Ramos (cell line): ENCODE measurements around the gene VPS16.
"Not testable (repeated sequence)": the region's sequence is repeated elsewhere in the genome, so short reads cannot be mapped to it uniquely, and the experiment has no call there.

Experiments
- in situ Hi-C: fragments of 300-500 bp; cut with MboI; formaldehyde crosslinking; loops from one replicate; pipeline ENCODE4 v1.14.3; 2022; ENCODE audit warnings: low sequenced_read_pairs; ENCODE audit not compliant: unreplicated experiment

Gene VPS16

DNA sequence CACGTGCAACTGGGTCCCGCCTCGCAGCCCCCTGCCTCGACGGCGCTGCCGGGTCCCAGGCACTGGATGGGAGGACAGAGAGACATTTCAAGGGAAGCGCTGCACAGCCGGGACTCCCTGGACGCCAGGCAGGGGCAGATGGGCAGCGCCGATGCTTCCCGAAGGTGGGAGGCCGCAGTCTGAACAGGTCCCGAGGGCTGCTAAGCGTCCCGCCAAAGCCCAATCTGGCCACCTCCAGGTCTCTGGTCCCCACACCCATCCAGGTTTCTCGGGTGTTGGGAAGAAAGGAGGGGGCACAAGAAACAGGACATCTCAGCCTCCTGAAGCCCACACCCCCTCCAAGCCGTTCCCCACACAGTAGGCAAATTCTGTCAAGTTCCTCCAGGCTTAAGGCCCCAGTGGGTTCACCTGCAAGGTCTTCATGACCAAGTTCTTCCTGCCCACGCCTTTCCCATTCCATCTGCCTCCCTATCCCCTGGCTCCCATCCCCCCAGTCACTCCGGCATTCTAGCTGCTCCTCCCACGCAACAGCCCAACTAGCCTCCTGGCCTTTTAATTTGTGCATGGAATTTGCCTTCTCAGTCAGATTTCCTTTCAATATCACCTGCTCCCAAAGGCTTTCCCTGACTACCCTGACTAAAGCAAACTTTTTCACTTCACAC is 34.7 kb upstream of the VPS16 start:
- in situ Hi-C loops, result no loop called here

GRCh38 chr20:2806351-2806701 is 34.2 kb upstream of the VPS16 start:
- in situ Hi-C loops, result no loop called here

DNA sequence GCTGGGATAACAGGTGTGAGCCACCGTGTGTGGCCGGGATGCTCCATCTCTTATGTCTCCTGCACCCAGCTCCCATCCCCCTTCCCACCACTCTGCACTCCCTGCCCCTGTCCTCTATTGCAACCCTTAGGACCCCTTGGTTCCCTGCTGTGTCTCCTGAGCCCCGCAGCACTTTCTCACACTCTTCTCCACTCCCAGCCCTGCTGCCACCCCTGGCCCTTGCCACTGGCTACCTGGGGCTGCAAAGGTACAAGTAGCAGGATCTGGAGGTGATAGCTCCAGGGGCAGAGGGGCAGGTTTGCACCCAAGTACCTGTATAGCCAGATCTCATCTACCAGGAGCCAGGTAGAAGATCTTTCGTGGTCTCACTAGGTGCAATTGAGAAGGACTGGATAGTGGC is 33.5 kb upstream of the VPS16 start:
- in situ Hi-C loops, result no loop called here

GRCh38 chr20:2807929-2808328 is 32.6 kb upstream of the VPS16 start:
- in situ Hi-C loops, result not testable (repeated sequence)

GRCh38 chr20:2809690-2810089 is 30.9 kb upstream of the VPS16 start:
- in situ Hi-C loops, result no loop called here

- in situ Hi-C loops, result no loop called here
Measured at GRCh38 chr20:2812189-2812588, 28.4 kb upstream of the VPS16 start.

- in situ Hi-C loops, result no loop called here
Measured at GRCh38 chr20:2814076-2814475, 26.5 kb upstream of the VPS16 start.

DNA sequence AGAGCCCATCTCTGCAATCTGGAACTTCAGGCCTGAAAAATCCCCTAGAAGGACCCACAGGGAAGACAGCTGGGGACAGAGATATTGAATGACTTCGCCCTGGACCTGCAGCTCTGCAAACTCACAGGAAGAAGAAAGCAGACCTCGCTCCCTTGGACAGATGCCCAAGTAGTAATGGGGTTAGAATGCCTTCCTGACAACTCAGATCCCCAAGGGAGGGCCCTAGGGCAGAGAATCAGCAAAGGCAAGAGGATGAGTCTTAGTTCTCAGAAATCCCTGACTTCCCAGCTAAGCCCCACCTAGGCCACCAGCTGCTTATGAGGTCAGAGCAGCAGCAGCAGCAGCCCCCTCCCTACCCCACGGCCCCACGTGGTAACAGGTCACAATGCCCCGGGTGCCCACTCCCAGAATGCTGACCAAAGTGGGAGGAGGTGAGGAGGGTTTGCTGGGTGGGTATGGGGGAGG is 25.9 kb upstream of the VPS16 start, which contains the start of gene C20orf141:
Gene C20orf141 (plus strand): TSS at position 401 of the 465 bp plus-strand sequence. CDS start 198 bp downstream, outside the sequence.
- in situ Hi-C loops, result no loop called here

DNA sequence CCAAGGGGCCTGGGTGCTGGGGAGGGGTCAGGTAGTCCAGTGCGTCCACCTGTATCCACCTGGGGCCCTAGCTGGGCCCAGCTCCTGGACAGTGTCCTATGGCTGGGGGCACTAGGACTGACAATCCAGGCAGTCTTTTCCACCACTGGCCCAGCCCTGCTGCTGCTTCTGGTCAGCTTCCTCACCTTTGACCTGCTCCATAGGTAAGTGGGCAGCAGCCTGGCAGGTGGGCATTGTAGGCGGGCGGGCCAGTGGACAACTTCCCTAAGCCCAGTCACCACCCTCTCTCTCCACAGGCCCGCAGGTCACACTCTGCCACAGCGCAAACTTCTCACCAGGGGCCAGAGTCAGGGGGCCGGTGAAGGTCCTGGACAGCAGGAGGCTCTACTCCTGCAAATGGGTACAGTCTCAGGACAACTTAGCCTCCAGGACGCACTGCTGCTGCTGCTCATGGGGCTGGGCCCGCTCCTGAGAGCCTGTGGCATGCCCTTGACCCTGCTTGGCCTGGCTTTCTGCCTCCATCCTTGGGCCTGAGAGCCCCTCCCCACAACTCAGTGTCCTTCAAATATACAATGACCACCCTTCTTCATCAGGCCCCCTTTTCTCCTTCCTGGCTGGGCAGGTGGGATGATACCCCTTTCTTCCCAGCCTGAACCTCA is 25.2 kb upstream of the VPS16 start:
- in situ Hi-C loops, result no loop called here

GRCh38 chr20:2816030-2816582 is 24.4 kb upstream of the VPS16 start, which contains the start of gene TMEM239:
Gene TMEM239 (plus strand): TSS chr20:2816364. CDS start chr20:2816555, 191 bp downstream.
- in situ Hi-C loops, result no loop called here

GRCh38 chr20:2816583-2817340 is 23.8 kb upstream of the VPS16 start:
- in situ Hi-C loops, result no loop called here

GRCh38 chr20:2817341-2817726 is 23.2 kb upstream of the VPS16 start:
- in situ Hi-C loops, result no loop called here

DNA sequence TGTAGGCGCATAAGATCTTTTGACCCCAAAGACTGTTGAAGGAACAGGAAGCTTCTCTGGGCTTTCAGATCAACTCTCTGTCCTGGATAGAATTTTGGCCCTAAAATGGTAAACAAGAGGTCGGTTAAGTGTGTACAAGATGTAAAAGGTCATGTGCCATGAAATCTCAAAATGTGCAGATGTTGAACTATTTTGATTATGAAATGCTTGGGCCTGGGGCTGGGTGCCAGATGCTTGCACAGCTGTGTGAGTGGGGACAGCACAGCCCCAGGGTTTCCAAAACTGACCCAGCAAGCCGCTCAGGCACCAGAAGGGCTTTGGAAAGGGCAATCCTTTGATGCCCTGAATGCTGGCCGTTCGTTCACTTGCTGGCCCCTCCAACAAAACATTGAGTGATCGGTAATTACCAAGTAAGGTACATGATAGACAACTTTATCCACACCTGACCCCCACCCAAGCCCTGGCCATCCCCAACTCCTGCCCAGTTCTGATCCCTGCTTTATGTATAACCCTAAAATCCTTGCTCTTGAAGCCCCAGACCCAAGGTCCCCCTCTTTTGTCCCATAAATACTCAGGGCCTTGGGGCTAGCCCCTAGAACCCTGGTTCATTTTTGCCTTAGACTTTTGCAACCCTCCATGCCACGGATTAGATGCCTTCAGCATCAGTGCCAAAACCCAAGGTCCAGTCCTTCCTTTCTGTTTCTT is 22.5 kb upstream of the VPS16 start:
- in situ Hi-C loops, result no loop called here

GRCh38 chr20:2820084-2820895 is 20.3 kb upstream of the VPS16 start:
- in situ Hi-C loops, result no loop called here

- in situ Hi-C loops, result no loop called here
Measured at GRCh38 chr20:2820896-2821869, 19.4 kb upstream of the VPS16 start.

DNA sequence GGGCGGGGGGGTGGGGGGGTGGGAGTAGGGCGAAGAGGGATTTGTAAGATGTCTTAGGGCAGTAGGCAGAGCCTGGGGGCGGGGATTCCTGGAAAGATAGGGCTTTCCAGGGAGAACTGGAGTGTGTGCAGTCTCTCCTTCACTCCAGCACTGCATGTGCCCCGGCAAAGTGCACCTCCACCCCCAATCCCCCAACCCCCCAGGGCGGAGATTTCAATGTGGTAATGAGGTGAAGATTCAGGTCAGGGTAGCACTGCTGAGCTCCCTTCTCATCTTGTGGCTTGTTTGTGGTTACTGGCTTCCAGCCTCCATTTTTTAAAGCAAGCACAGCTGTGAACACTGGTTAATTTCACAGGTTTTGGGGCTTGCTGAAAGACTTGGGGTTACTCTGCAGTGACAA is 18.5 kb upstream of the VPS16 start:
- in situ Hi-C loops, result no loop called here

DNA sequence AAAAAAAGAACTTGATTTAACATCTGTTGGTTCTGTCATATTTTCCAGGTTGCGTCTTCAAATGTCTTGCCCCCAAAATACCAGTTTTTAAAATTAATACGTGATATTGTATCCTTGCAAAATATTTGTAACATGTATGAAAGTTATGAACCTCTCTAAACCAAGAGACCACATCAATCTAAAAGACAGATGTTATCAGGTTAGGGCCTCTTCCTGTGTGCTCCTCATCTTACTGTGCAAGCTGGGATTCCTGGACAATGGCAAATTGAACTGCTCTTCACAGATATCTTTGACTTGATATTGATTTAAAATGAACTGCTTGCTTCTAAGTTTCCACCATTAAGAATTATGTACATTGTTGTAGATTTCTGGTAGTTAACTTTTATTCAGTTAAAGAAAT is 14.8 kb upstream of the VPS16 start:
- in situ Hi-C loops, result no loop called here

- in situ Hi-C loops, result no loop called here
Measured at GRCh38 chr20:2826655-2827054, 13.9 kb upstream of the VPS16 start.
